GM12891 (cell line): ENCODE results near the gene PARP11.

ENCODE experiments used
- POLR2A ChIP-seq: IDR thresholded peaks from 2 replicates; pipeline ENCODE4 v1.6.1; 2011; ENCODE audit warnings: low read depth, low read length, control low read depth
- POLR2AphosphoS5 ChIP-seq: IDR thresholded peaks from 2 replicates; pipeline ENCODE4 v1.6.1; 2011; ENCODE audit warnings: low read depth, low read length, control low read depth

- no peak for TF ChIP-seq POLR2A
- TF ChIP-seq POLR2AphosphoS5 = no peak
Measured at GRCh38 chr12:3805077-3805476, 68.1 kb downstream of the PARP11 start.
